ENCODE results near the gene HSD17B14. TPM values are rescaled to one million over a fixed set of nuclear protein-coding genes. Genes with fewer than 3 reads are reported as not detected.

Gene HSD17B14
- total and polyA plus RNA-seq, 9 of the 15 experiments (the other 6 are each of a cell fraction or from before 2014, with no cell fraction given) = 0.16 TPM; not detected in 8

DNA sequence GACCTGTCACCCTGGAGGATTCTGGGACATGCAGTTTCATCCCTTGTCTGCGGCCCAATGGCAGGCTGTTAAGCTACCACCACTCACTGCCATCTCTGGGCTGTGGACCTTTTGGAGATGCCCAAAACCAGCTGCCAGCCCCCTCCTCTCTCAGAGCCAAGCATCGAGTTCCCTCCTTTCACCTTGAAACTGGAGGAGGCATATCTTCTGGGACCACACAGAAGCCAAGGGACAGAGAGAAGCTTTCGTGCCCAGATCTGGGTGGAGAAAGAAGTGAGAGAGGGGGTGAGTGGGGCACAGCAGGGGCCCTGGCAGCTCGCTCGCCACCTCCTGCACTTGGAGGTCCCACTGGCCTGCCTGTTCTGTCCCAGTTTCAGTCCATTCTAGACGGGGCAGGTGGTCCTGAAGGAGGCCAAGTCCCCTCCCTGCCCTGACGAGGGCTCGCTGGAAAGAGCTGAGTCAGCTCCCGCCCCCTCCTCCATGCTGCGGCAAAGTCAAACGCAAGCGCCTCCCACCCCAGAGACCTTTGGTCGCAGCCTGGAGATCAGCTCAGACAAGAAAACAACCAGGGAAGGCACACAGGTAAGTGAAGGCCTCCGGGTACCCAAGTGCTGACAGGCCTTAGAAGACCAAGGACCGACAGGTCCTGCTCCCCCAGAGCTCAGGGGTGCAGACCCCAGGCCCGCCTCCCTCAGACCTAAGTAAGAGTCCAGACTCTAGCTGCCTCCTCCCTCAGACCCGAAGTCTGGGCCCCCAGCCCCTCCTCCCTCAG is 29.3 kb downstream of the HSD17B14 start (continued):
- TF ChIP-seq, protein P1, sequence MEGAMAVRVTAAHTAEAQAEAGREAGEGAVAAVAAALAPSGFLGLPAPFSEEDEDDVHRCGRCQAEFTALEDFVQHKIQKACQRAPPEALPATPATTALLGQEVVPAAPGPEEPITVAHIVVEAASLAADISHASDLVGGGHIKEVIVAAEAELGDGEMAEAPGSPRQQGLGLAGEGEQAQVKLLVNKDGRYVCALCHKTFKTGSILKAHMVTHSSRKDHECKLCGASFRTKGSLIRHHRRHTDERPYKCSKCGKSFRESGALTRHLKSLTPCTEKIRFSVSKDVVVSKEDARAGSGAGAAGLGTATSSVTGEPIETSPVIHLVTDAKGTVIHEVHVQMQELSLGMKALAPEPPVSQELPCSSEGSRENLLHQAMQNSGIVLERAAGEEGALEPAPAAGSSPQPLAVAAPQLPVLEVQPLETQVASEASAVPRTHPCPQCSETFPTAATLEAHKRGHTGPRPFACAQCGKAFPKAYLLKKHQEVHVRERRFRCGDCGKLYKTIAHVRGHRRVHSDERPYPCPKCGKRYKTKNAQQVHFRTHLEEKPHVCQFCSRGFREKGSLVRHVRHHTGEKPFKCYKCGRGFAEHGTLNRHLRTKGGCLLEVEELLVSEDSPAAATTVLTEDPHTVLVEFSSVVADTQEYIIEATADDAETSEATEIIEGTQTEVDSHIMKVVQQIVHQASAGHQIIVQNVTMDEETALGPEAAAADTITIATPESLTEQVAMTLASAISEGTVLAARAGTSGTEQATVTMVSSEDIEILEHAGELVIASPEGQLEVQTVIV (CRISPR knock-in tag; IDR thresholded peaks at IDR 0.05; ENCODE audit: borderline replicate concordance) = no peak
- TF ChIP-seq, protein P2, sequence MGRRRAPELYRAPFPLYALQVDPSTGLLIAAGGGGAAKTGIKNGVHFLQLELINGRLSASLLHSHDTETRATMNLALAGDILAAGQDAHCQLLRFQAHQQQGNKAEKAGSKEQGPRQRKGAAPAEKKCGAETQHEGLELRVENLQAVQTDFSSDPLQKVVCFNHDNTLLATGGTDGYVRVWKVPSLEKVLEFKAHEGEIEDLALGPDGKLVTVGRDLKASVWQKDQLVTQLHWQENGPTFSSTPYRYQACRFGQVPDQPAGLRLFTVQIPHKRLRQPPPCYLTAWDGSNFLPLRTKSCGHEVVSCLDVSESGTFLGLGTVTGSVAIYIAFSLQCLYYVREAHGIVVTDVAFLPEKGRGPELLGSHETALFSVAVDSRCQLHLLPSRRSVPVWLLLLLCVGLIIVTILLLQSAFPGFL (CRISPR knock-in tag; IDR thresholded peaks at IDR 0.05) = no peak
- no peak for TF ChIP-seq ZNF175 (CRISPR knock-in tag; IDR thresholded peaks at IDR 0.05; ENCODE audit: low read depth)
- no peak for TF ChIP-seq ZNF408 (CRISPR knock-in tag; IDR thresholded peaks at IDR 0.05; ENCODE audit: low read depth)
- no peak for TF ChIP-seq RBM14 (IDR thresholded peaks at IDR 0.05; ENCODE audit: borderline replicate concordance, insufficient read depth, low read depth, low read length)
- TF ChIP-seq, protein P3, sequence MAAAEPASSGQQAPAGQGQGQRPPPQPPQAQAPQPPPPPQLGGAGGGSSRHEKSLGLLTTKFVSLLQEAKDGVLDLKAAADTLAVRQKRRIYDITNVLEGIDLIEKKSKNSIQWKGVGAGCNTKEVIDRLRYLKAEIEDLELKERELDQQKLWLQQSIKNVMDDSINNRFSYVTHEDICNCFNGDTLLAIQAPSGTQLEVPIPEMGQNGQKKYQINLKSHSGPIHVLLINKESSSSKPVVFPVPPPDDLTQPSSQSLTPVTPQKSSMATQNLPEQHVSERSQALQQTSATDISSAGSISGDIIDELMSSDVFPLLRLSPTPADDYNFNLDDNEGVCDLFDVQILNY (CRISPR knock-in tag; IDR thresholded peaks at IDR 0.05) = no peak
- TF ChIP-seq FOXK1 (CRISPR knock-in tag; IDR thresholded peaks at IDR 0.05; ENCODE audit: borderline replicate concordance) = no peak
- TF ChIP-seq, protein P4, sequence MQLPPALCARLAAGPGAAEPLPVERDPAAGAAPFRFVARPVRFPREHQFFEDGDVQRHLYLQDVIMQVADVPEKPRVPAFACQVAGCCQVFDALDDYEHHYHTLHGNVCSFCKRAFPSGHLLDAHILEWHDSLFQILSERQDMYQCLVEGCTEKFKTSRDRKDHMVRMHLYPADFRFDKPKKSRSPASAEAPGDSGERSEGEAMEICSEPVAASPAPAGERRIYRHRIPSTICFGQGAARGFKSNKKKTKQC (CRISPR knock-in tag; IDR thresholded peaks at IDR 0.05) = no peak
- no peak for TF ChIP-seq YY1 (IDR thresholded peaks at IDR 0.05; ENCODE audit: borderline replicate concordance in 1 of 3, control insufficient read depth in 1 of 3, extremely low read depth in 1 of 3, insufficient read depth in 3 of 3, insufficient read length in 1 of 3, insufficient replicate concordance in 2 of 3, low read depth in 1 of 3, low read length in 2 of 3)
- no peak for TF ChIP-seq IRF2 (CRISPR knock-in tag; IDR thresholded peaks at IDR 0.05)
- TF ChIP-seq, protein P5, sequence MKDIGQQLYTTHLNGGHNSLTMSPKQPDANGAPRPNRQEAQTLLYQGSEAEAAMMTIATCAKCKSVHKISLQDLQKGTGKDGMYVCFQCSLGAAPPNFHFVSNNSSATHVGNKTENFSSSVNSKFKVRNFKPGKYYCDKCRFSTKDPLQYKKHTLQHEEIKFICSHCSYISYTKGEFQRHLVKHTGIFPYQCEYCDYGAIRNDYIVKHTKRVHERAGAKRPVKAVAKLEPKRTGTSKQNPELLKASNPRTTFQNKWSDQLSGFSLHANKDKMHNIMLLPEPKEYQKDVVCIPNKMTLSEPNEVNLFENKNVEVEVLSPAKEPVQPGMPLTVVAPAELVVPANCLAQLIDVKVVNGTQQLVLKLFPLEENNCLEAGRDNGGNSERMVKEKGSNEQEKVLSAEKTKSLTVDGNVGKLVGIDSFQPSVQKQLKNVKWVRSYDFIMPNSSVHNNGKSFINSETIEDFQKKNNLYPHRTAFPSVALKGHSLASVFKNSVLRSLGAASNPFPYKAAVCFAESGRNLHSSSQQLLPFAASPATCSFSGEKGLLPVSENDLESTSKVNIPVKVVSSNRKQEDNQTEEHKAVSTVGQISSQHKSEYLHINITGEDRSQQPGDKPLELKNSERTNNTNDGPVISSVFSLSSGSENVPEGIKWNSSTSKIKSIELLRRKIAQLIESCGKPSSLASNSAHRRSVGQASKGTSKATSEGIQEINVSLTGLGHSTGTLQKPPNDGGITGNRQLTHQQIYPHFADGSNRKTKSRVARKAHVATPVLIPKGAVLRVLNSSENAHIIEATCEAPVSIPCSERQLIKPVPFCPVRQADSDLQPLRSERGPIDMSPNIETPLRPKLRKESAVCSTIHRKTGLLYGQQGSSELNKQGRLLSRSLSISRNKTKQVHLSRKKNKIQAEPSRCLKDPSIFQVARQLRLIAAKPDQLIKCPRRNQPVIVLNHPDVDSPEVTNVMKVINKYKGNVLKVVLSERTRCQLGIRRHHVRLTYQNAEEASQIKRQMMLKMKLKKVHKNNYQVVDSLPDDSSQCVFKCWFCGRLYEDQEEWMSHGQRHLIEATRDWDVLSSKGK (CRISPR knock-in tag; IDR thresholded peaks at IDR 0.05) = no peak
- TF ChIP-seq HNRNPK (IDR thresholded peaks at IDR 0.05; ENCODE audit: low read depth, low read length, poor library complexity, severe bottlenecking) = no peak
- TF ChIP-seq ZNF76 (CRISPR knock-in tag; IDR thresholded peaks at IDR 0.05; ENCODE audit: borderline replicate concordance) = no peak
- no peak for TF ChIP-seq HNRNPH1 (optimal IDR thresholded peaks at IDR 0.05; ENCODE audit: low read depth, low read length)

Measured in K562 (cell line).